Measurements from ENCODE around the gene PARD3B.

The PARD3B gene

GRCh38 chr2:204608237-204608939 is 63.1 kb downstream of the PARD3B start:
- DNase-seq = no peak

DNA sequence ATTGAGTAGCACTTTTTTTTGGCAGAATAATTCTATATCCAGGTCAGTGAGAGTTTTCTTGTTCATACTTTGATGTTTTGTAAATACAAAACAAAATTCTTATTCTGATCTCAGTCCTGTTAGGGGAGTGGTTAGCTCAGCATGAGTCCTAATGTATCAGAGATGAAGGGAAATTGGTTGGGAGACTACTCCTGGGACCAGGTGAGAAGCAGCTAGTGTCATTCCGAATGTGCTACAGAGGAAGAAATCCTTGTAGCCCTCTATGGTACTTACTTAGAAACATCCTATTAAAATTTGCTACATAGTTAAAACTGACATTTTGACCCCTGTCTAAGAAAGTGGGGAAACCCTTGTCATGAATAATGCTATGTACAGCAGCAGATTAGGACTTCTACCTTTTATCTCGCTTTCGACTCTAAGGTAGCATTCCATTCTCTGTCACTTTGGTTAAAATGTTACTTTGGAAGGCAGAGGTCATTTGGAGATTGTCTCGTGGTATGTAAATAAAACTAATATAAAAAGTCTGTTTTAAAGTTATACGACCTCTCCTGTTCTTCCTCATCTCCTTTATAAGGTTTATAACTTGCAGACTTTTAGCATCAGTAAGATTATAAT is 65.8 kb downstream of the PARD3B start:
- no peak for DNase-seq

DNA sequence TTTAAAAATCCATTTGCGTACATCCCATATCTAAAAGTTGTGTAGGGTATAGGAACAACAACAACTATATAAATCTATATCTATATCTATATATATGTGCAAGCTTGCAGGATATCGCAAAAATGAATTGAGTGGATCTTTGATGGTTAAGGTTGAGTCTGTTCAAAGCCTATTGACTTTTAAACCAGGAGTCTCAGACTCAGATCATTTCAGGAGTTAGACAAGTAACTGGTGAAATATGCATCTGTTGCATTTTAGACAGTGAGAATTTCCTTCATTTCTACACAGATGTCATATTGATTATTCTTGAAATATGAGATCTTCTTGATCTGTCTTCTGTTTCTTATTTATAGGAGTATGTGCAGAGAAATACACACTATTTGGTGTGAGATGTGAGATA is 66.5 kb downstream of the PARD3B start:
- DNase-seq = no peak

DNA sequence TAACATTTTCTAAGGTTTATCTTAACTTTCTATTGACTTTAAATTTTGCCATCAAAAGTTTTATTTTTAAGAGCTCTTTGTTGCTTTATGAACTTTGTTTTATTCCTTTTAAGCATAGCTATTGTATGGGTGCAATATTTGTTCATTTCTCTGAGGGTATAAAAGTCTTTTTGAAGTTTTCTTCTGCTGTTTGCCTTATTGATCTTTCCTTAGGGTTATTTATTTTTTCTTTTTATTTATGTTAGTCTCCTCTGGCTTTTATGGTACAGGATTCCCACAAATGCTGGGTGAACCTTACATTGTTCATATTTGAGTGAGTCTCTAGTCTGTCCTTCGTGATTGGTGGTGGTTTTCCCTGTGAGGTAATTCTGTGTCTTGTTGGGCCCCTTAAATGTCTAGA is 68.4 kb downstream of the PARD3B start:
- DNase-seq = no peak

DNA sequence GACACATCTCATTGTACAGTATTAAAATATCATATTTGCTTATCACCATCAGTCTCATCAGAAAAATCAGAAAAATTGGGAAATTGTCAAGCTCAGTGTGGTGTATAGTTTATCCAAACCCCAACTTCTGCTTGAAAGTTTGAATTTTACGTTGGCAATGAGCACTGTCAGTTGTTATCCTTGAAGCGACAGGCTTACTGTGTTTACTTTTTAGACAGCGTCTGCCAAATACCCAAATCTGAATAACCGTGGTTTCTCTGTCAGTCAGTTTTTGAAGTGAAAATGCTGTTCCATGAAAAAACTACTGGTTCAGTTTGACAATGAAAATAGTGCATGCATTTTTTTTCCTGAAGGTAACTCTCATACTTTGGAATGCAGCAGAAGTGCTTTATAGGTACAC is 70.2 kb downstream of the PARD3B start:
- no peak for DNase-seq

GRCh38 chr2:204625135-204625534 is 79.9 kb downstream of the PARD3B start:
- no peak for DNase-seq

DNA sequence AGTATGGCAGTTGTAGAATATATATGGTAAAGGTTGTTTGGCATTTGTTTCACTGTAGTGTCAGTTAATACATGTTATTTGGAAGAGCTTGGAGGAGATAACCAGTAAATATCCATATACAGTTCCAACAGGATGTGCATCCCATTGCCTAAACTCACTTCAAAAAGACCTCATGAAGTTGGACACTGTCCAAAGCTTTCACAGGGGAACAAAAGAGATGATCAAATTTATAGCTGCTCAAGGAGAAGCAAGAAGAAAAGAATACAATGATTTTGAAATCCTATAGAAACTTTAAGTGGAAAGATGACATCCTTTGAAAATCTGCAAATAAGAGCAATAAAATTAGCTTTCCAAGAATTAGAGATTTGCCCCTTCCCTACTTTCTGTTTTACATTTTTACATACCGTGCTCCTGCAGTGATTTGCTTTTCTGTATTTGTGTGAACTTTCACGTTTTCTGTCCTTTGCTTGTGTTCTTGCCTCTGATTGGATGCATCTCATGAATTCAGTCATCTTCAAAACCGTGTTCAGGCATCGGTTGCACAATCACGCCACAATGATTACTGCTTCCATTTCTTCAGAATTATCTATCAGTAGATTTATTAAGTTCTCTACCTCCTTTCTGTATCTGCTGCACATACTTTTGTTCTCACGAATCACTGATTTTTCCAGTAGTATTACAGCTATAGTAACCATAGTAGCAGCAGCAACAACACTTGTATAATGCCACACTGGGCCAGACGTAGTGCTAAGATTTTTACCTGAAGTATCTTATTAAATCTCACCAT is 83.8 kb downstream of the PARD3B start:
- no peak for DNase-seq

- no peak for DNase-seq
Measured at GRCh38 chr2:204632410-204632809, 87.1 kb downstream of the PARD3B start.

DNA sequence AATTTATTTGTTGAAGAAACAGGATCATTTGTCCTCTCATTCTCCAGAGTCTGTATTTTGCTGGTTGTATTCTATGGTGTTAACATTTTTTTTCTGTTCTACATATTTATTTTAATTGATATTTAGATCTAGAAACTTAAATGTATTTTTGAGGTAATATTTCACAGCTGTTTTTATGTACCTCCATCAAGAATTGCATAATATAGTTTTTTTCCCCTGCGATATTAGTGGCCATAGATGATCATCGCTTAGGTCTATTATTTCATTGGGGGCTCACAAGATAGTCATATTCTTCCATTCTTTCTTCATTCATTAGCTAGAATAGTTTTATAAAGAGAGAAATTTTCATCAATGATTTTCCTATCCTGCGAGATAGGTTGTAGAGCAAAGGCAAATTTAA is 89.3 kb downstream of the PARD3B start:
- no peak for DNase-seq

DNA sequence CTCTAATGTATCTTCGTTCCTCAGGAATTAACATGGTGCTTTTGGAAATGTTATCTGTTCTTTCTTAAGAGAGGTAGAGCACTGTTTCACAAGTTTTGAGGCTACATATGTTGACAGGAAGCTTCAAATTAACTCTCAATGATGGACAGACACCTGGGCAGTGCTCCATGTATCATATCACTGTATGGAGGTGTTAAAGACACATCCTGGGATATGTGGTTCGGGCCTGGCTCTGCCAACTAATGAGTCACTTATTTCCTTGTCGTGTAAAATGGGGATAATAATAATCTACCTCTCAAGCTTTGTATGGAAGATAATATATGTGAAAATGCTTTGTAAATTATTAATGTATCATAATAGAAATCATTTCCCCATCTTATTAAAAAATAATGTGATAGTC is 90.2 kb downstream of the PARD3B start:
- DNase-seq = no peak

DNA sequence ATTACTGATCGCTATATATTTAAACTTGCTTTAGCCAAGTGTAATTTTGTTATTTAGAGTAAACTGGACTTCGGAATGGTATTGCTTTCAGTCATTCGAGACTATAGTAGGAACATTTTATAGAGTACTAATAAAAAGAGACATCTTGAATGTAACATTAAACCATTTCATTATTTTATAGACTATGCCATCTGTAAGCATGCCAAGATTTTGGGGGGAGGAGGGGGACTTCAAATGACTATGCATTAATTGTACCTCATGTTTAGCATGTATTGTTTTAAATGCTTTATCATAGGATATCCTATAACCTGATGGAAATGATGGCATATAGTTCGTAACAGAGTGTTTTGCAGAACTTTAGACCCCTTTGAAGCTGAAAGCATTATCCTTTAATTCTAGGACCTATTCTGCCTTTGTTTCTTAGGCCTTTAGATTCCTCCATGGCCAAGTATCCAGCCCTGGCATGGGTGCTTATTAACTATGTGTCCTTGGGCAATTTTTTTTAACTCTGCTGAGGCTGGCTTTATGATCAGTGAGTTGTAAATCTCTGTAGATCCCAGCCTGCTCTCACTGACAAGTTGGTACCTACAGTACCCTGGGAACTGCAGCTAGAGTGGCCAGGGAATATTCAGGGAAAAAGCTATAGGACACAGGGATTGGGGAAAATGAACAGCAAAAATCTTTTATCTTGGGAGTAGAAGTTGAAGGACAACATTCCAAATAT is 93.4 kb downstream of the PARD3B start:
- DNase-seq = no peak

GRCh38 chr2:204643326-204643725 is 98.1 kb downstream of the PARD3B start:
- DNase-seq = no peak

GRCh38 chr2:204645018-204645773 is 99.9 kb downstream of the PARD3B start:
- no peak for DNase-seq

GRCh38 chr2:204647626-204648025 is 102.4 kb downstream of the PARD3B start:
- DNase-seq = no peak

- no peak for DNase-seq
Measured at GRCh38 chr2:204650611-204651010, 105.3 kb downstream of the PARD3B start.

- DNase-seq = no peak
Measured at GRCh38 chr2:204652063-204652462, 106.8 kb downstream of the PARD3B start.

GRCh38 chr2:204654669-204655068 is 109.4 kb downstream of the PARD3B start:
- DNase-seq = no peak

DNA sequence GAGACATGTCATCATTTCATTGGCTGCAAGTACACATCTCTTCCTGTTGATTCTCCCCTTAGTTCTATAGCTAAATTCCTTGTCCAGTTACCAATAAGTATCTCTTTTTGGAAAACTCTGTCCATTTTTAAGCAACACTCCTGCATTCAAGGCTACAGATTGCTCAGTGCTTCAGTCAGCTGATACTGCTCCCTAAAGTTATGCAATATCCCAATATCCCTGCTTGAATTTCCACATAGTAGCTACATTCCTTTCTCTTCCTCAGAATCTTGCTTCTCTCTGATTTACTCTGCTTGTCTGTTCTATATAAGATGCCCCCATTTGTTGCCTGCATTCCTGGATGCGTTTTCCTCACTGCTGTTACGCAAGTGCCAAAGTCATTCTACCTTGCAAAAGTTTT is 109.8 kb downstream of the PARD3B start:
- no peak for DNase-seq

GRCh38 chr2:204655626-204656025 is 110.4 kb downstream of the PARD3B start:
- DNase-seq = no peak

DNA sequence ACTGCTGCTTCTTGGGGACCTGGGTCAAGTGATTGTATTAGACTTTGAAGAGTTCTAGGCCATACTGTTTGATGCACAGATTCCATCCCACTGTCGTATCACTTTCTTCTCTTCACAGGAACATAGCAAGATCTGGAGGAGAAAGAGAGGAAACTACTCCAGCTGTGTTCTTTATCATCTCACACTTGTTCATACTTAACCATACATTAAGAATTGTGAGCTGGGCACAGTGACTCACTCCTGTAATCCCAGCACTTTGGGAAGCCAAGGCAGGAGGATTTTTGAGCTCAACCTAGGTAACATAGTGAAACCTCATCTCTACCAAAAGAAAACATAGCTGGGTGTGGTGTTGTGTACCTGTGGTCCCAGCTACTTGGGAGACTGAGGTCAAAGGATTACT is 111.7 kb downstream of the PARD3B start:
- no peak for DNase-seq

GRCh38 chr2:204662956-204663355 is 117.7 kb downstream of the PARD3B start:
- DNase-seq = no peak

DNA sequence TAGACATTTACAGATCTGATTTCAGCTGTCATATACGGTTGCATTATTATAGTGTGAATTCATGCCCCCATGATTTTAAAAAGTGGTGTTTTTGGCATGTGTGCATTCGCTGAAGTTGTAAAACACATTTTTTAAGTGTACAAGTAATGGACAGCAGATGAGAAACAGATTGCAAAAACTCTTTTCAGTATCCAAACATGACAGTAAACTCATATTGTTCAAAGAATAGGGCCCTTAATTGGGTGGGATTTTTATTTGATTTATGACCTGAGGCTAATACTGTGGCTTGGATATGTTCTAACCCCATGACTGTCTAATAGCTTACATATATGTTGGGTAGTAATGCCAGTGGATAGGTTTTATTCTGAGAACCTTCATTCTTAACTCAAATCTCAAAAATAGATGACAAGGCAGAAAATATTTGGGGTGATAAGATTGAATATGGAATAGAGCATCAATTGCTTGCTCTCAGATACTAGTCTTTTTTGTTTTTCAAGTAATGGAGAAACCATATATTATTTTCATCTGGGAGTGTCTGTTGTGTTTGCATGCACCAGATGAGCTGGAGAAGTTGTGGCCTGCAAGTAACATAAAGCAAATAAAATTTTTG is 118.6 kb downstream of the PARD3B start:
- no peak for DNase-seq
